ENCODE results near the gene BRICD5. TPM values are rescaled to one million over a fixed set of nuclear protein-coding genes. Genes with fewer than 3 reads are reported as not detected.

Gene BRICD5
- total RNA-seq, 1 donor from 2014 or later: 24.6 TPM

GRCh38 chr16:2163211-2163881 is 47.3 kb downstream of the BRICD5 start:
- H3K27ac Mint-ChIP-seq: no peak overlapping the region
- no peak for DNase-seq (ENCODE audit: low spot score)
- intact Hi-C loops (cut with micrococcal nuclease): no loop called here

GRCh38 chr16:2162676-2163118 is 48.0 kb downstream of the BRICD5 start:
- no peaks in the 10 kb centered on the region for H3K9me3 Mint-ChIP-seq
- DNase-seq (ENCODE audit: low spot score): no peak

More at GRCh38 chr16:2163211-2163881, 47.3 kb downstream of the BRICD5 start:
- peaks cover 2% of the 10 kb centered on the region for H3K4me1 Mint-ChIP-seq (ENCODE audit: low read depth)
- H3K4me3 Mint-ChIP-seq (ENCODE audit: low read depth): no peak overlapping the region
- H3K36me3 Mint-ChIP-seq (ENCODE audit: low read depth): peaks cover 21% of the 10 kb centered on the region
- no peaks in the 10 kb centered on the region for H3K9me3 Mint-ChIP-seq
- H3K27me3 Mint-ChIP-seq (ENCODE audit: low read depth): no peaks in the 10 kb centered on the region

GRCh38 chr16:2161911-2162310 is 48.8 kb downstream of the BRICD5 start:
- intact Hi-C loops (cut with micrococcal nuclease): no loop called here
- Mint-ChIP-seq H3K36me3 (ENCODE audit: low read depth) (peaks cover 17% of the 10 kb centered on the region), H3K27ac (no peak overlapping the region)

More at GRCh38 chr16:2162676-2163118, 48.0 kb downstream of the BRICD5 start:
- Mint-ChIP-seq H3K36me3 (ENCODE audit: low read depth) (peaks cover 17% of the 10 kb centered on the region), H3K4me1 (ENCODE audit: low read depth) (peaks cover 4% of the 10 kb centered on the region), H3K27me3 (ENCODE audit: low read depth) (no peaks in the 10 kb centered on the region), H3K4me3 (ENCODE audit: low read depth) (no peak overlapping the region), H3K27ac (no peak overlapping the region)
- intact Hi-C loops (cut with micrococcal nuclease): no loop called here

GRCh38 chr16:2160915-2161551 is 49.6 kb downstream of the BRICD5 start:
- H3K27ac Mint-ChIP-seq: no peak overlapping the region
- H3K4me3 Mint-ChIP-seq (ENCODE audit: low read depth): no peak overlapping the region
- no peaks in the 10 kb centered on the region for H3K27me3 Mint-ChIP-seq (ENCODE audit: low read depth)
- intact Hi-C loops (cut with micrococcal nuclease): no loop called here
- H3K36me3 Mint-ChIP-seq (ENCODE audit: low read depth): peaks cover 14% of the 10 kb centered on the region
- peaks cover 15% of the 10 kb centered on the region for H3K4me1 Mint-ChIP-seq (ENCODE audit: low read depth)
- no peak for DNase-seq (ENCODE audit: low spot score)
- H3K9me3 Mint-ChIP-seq: no peaks in the 10 kb centered on the region

More at GRCh38 chr16:2161911-2162310, 48.8 kb downstream of the BRICD5 start:
- Mint-ChIP-seq H3K4me3 (ENCODE audit: low read depth) (no peak overlapping the region), H3K4me1 (ENCODE audit: low read depth) (peaks cover 8% of the 10 kb centered on the region), H3K27me3 (ENCODE audit: low read depth) (no peaks in the 10 kb centered on the region), H3K9me3 (no peaks in the 10 kb centered on the region)
- DNase-seq (ENCODE audit: low spot score): no peak

Other genes with a start within 250 kb of the BRICD5 start
- gene RPS2, start 246.0 kb downstream of the BRICD5 start, total RNA-seq: 3,560 and 3,687 TPM in 2 replicates
- 0.39 TPM in 1 of 2 replicates, not detected in the other for gene RNF151, start 244.0 kb downstream of the BRICD5 start, total RNA-seq
- 64.2 and 72.5 TPM in 2 replicates for gene TBL3, start 238.8 kb downstream of the BRICD5 start, total RNA-seq
- 0.21 and 0.23 TPM in 2 replicates for gene NOXO1, start 229.4 kb downstream of the BRICD5 start, total RNA-seq
- 39.2 and 40.0 TPM in 2 replicates for gene GFER, start 226.7 kb downstream of the BRICD5 start, total RNA-seq
- 21.1 and 21.3 TPM in 2 replicates for gene SYNGR3, start 220.9 kb downstream of the BRICD5 start, total RNA-seq
- gene ZNF598, start 201.0 kb downstream of the BRICD5 start, total RNA-seq: 82.0 and 83.3 TPM in 2 replicates
- gene NPW, start 191.1 kb downstream of the BRICD5 start, total RNA-seq: 4.2 and 5.1 TPM in 2 replicates
- gene NHERF2, start 184.0 kb downstream of the BRICD5 start, total RNA-seq: 2.3 and 2.6 TPM in 2 replicates
- gene NTHL1, start 163.0 kb downstream of the BRICD5 start, total RNA-seq: 43.5 and 54.7 TPM in 2 replicates
- 89.7 and 92.8 TPM in 2 replicates for gene TSC2, start 162.9 kb downstream of the BRICD5 start, total RNA-seq
- gene PKD1, start 75.0 kb downstream of the BRICD5 start, total RNA-seq: 86.9 and 94.4 TPM in 2 replicates
- 0.46 and 0.59 TPM in 2 replicates for gene RAB26, start 62.2 kb downstream of the BRICD5 start, total RNA-seq
- gene TRAF7, start 55.1 kb downstream of the BRICD5 start, total RNA-seq: 69.8 and 70.7 TPM in 2 replicates
- gene CASKIN1, start 14.3 kb downstream of the BRICD5 start, total RNA-seq: 0.48 and 1.0 TPM in 2 replicates
- 54.3 and 56.4 TPM in 2 replicates for gene MLST8, start 5.4 kb downstream of the BRICD5 start, total RNA-seq
- 36.1 and 37.7 TPM in 2 replicates for gene PGP, start 4.0 kb upstream of the BRICD5 start, total RNA-seq
- 29.3 and 30.0 TPM in 2 replicates for gene E4F1, start 12.7 kb upstream of the BRICD5 start, total RNA-seq
- 1.7 and 2.2 TPM in 2 replicates for gene DNASE1L2, start 25.6 kb upstream of the BRICD5 start, total RNA-seq
- gene ECI1, start 40.7 kb upstream of the BRICD5 start, total RNA-seq: 40.4 and 45.1 TPM in 2 replicates
- gene RNPS1, start 57.3 kb upstream of the BRICD5 start, total RNA-seq: 369 TPM in 2 replicates
- gene ABCA3, start 129.9 kb upstream of the BRICD5 start, total RNA-seq: 11.1 and 12.5 TPM in 2 replicates
- gene CCNF, start 218.6 kb upstream of the BRICD5 start, total RNA-seq: 48.4 and 48.9 TPM in 2 replicates
- 31.8 and 34.6 TPM in 2 replicates for gene TEDC2, start 249.2 kb upstream of the BRICD5 start, total RNA-seq

Data from activated T-helper 2 cell treated with anti-CD3 and anti-CD28 coated beads, Interferon-gamma antibody, Interleukin-2, Interleukin-4, amounts not matched to agents 10 μg/mL and 5 μg/mL and 100 μg/mL, durations not matched to agents 14 hours and 24 hours and 36 hours (primary cell).